Endothelial cell of umbilical vein (primary cell): ENCODE results near the gene EML6.

ENCODE experiments used
- CTCF ChIP-seq, 2 donors: IDR thresholded peaks; 1 replicate in 1 of 2; 2 replicates in 1 of 2; pipeline ENCODE4 v1.5.1; 2011; ENCODE audit warnings: low read length in 2 of 2, mild to moderate bottlenecking in 2 of 2, moderate library complexity in 2 of 2, control low read depth in 1 of 2, inconsistent platforms in 1 of 2, low read depth in 1 of 2; ENCODE audit not compliant: insufficient read depth in 1 of 2; ENCODE audit errors: extremely low read depth in 1 of 2
- EZH2 ChIP-seq: IDR thresholded peaks from 2 replicates; pipeline ENCODE4 v1.6.1; 2012; ENCODE audit warnings: borderline replicate concordance, low read depth, mild to moderate bottlenecking, moderate library complexity, low read length, inconsistent platforms; ENCODE audit not compliant: severe bottlenecking
- FOS ChIP-seq: IDR thresholded peaks from 2 replicates; pipeline ENCODE4 v1.6.1; 2011; ENCODE audit warnings: mild to moderate bottlenecking, low read length, moderate library complexity, borderline replicate concordance; ENCODE audit not compliant: insufficient read depth
- JUN ChIP-seq: IDR thresholded peaks from 2 replicates; pipeline ENCODE4 v1.6.1; 2011; ENCODE audit warnings: borderline replicate concordance, low read depth; ENCODE audit not compliant: insufficient read length, insufficient read depth
- MYC ChIP-seq: IDR thresholded peaks from one replicate; pipeline ENCODE4 v1.6.1; 2011; ENCODE audit warnings: mild to moderate bottlenecking, low read depth, low read length
- POLR2A ChIP-seq: IDR thresholded peaks from 2 replicates; pipeline ENCODE4 v1.6.1; 2012; ENCODE audit warnings: low read depth, mild to moderate bottlenecking, control low read depth, low read length
- POLR2AphosphoS5 ChIP-seq: IDR thresholded peaks from 2 replicates; pipeline ENCODE4 v1.6.1; 2012; ENCODE audit warnings: low read depth, mild to moderate bottlenecking, control low read depth, low read length, moderate library complexity; ENCODE audit not compliant: insufficient read depth
- TF ChIP-seq, protein P1 (sequence below): IDR thresholded peaks from 2 replicates; pipeline ENCODE4 v1.6.1; 2011; ENCODE audit not compliant: insufficient read depth, insufficient read length

GRCh38 chr2:54914637-54915036 lies 191.2 kb downstream of the EML6 start:
- no peak for TF ChIP-seq POLR2A
- TF ChIP-seq CTCF (IDR thresholded peaks at IDR 0.05; ENCODE audit: extremely low read depth in 1 of 2, insufficient read depth in 1 of 2, low read depth in 1 of 2, low read length in 2 of 2), result no peak
- no peak for TF ChIP-seq POLR2AphosphoS5
- TF ChIP-seq, protein P1, sequence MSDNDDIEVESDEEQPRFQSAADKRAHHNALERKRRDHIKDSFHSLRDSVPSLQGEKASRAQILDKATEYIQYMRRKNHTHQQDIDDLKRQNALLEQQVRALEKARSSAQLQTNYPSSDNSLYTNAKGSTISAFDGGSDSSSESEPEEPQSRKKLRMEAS, result no peak
- TF ChIP-seq FOS, result no peak
- no peak for TF ChIP-seq MYC
- TF ChIP-seq EZH2, result no peak
- no peak for TF ChIP-seq JUN
